ENCODE data around the gene SLC15A4.

DNA sequence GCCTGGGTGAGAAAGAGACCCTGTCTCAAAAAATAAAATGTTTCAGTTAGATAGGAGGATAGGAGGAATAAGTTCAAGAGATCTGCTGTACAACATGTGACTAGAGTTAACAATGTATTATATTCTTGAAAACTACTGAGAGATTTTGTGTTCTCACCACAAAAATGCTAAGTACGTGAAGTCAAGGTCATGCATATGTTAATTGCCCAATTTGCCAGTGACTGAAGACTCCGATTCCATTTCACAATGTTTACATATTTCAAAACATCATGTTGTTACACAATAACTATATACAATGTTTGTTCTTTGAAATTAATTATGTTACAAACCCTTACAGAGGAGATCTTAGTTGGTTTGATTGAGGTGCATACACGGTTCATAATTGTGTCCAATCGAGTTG is 52.1 kb downstream of the SLC15A4 start:
- TF ChIP-seq POLR2A (IDR thresholded peaks at IDR 0.05) = no peak
- TF ChIP-seq, protein P1, sequence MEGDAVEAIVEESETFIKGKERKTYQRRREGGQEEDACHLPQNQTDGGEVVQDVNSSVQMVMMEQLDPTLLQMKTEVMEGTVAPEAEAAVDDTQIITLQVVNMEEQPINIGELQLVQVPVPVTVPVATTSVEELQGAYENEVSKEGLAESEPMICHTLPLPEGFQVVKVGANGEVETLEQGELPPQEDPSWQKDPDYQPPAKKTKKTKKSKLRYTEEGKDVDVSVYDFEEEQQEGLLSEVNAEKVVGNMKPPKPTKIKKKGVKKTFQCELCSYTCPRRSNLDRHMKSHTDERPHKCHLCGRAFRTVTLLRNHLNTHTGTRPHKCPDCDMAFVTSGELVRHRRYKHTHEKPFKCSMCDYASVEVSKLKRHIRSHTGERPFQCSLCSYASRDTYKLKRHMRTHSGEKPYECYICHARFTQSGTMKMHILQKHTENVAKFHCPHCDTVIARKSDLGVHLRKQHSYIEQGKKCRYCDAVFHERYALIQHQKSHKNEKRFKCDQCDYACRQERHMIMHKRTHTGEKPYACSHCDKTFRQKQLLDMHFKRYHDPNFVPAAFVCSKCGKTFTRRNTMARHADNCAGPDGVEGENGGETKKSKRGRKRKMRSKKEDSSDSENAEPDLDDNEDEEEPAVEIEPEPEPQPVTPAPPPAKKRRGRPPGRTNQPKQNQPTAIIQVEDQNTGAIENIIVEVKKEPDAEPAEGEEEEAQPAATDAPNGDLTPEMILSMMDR (IDR thresholded peaks at IDR 0.05) = no peak

Measured in Peyer's patch (tissue), 4 donors.